ENCODE measurements around the gene RHCG.

GRCh38 chr15:89430530-89431341, 65.6 kb downstream of the RHCG start:
- TF ChIP-seq CTCF (IDR thresholded peaks at IDR 0.05) = peak; percentile 95 to 99 (median 96)
- TF ChIP-seq POLR2A (IDR thresholded peaks at IDR 0.05) = no peak
- TF ChIP-seq EP300 (IDR thresholded peaks at IDR 0.05) = no peak

Measured in tibial nerve (tissue), 4 donors.